KMS-11 (cell line): ENCODE measurements around the gene ASPHD2.

Experiments
- H2AFZ ChIP-seq: fragments of 200-600 bp; sonication (generic); 2 replicates; pipeline ENCODE4 v1.6.1; 2016; ENCODE audit warnings: antibody characterized with exemption, mixed run types, low read depth
- H3K27ac ChIP-seq: fragments of 200-600 bp; sonication (generic); 2 replicates; pipeline ENCODE4 v1.6.1; 2016; ENCODE audit warnings: mild to moderate bottlenecking, mixed run types
- H3K27me3 ChIP-seq: fragments of 200-600 bp; sonication (generic); 2 replicates; pipeline ENCODE4 v1.6.1; 2017; ENCODE audit warnings: mild to moderate bottlenecking, low read depth, mixed run types, moderate library complexity; ENCODE audit not compliant: insufficient read depth
- H3K36me3 ChIP-seq: fragments of 200-600 bp; sonication (generic); 2 replicates; pipeline ENCODE4 v1.6.1; 2017; ENCODE audit warnings: mild to moderate bottlenecking, mixed run types; ENCODE audit not compliant: insufficient read depth
- H3K4me1 ChIP-seq: fragments of 200-600 bp; sonication (generic); 2 replicates; pipeline ENCODE4 v1.6.1; 2016; ENCODE audit warnings: mild to moderate bottlenecking, low read depth, mixed run types; ENCODE audit not compliant: poor library complexity, severe bottlenecking
- H3K4me2 ChIP-seq: fragments of 200-600 bp; sonication (generic); 2 replicates; pipeline ENCODE4 v1.7.0; 2016; ENCODE audit warnings: mild to moderate bottlenecking, mixed run types
- H3K4me3 ChIP-seq: fragments of 200-600 bp; sonication (generic); IDR thresholded peaks from 2 replicates; pipeline ENCODE4 v1.6.1; 2017; ENCODE audit warnings: low read depth, low read length, mixed read lengths; ENCODE audit not compliant: insufficient read depth
- H3K79me2 ChIP-seq: fragments of 200-600 bp; sonication (generic); 2 replicates; pipeline ENCODE4 v1.6.1; 2016; ENCODE audit warnings: low read depth, mixed run types; ENCODE audit not compliant: insufficient read depth
- H3K9ac ChIP-seq: fragments of 200-600 bp; sonication (generic); 2 replicates; pipeline ENCODE4 v1.6.1; 2016; ENCODE audit warnings: mild to moderate bottlenecking, mixed run types
- H4K20me1 ChIP-seq: fragments of 200-600 bp; sonication (generic); 2 replicates; pipeline ENCODE4 v1.6.1; 2016; ENCODE audit warnings: mild to moderate bottlenecking, mixed run types; ENCODE audit not compliant: insufficient read depth
- TF ChIP-seq, protein P1 (sequence below): fragments of 200-600 bp; sonication (generic); conservative IDR thresholded peaks from 2 replicates; pipeline ENCODE4 v1.6.1; 2017; ENCODE audit warnings: low read depth, mild to moderate bottlenecking, antibody characterized with exemption, low read length, moderate library complexity, mixed read lengths

ASPHD2 gene, protein sequence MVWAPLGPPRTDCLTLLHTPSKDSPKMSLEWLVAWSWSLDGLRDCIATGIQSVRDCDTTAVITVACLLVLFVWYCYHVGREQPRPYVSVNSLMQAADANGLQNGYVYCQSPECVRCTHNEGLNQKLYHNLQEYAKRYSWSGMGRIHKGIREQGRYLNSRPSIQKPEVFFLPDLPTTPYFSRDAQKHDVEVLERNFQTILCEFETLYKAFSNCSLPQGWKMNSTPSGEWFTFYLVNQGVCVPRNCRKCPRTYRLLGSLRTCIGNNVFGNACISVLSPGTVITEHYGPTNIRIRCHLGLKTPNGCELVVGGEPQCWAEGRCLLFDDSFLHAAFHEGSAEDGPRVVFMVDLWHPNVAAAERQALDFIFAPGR

GRCh38 chr22:26428515-26429457 is at the start of gene ASPHD2:
Gene ASPHD2 (plus strand): TSS chr22:26429260. CDS start chr22:26433616, 4,356 bp downstream.
- H2AFZ ChIP-seq, result peak within 1 kb of the TSS; percentile 99
- peak within 1 kb of the TSS; percentile 88 for H3K9ac ChIP-seq
- TF ChIP-seq, protein P1, sequence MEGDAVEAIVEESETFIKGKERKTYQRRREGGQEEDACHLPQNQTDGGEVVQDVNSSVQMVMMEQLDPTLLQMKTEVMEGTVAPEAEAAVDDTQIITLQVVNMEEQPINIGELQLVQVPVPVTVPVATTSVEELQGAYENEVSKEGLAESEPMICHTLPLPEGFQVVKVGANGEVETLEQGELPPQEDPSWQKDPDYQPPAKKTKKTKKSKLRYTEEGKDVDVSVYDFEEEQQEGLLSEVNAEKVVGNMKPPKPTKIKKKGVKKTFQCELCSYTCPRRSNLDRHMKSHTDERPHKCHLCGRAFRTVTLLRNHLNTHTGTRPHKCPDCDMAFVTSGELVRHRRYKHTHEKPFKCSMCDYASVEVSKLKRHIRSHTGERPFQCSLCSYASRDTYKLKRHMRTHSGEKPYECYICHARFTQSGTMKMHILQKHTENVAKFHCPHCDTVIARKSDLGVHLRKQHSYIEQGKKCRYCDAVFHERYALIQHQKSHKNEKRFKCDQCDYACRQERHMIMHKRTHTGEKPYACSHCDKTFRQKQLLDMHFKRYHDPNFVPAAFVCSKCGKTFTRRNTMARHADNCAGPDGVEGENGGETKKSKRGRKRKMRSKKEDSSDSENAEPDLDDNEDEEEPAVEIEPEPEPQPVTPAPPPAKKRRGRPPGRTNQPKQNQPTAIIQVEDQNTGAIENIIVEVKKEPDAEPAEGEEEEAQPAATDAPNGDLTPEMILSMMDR, result no peak
- H3K27me3 ChIP-seq, result no peaks in the 10 kb centered on the region
- peaks cover 39% of the 10 kb centered on the region for H3K4me1 ChIP-seq
- no peaks in the 10 kb centered on the region for H4K20me1 ChIP-seq
- no peaks in the 10 kb centered on the region for H3K36me3 ChIP-seq
- 0 out of 2 replicates have a peak, but pooled peaks cover 5% of the 10 kb centered on the region for H3K79me2 ChIP-seq
- H3K27ac ChIP-seq, result peak within 1 kb of the TSS; percentile 96
- peak within 1 kb of the TSS; percentile 92 for H3K4me2 ChIP-seq
- no peak within 1 kb of the TSS for H3K4me3 ChIP-seq

GRCh38 chr22:26380072-26380830 is 48.8 kb upstream of the ASPHD2 start:
- H2AFZ ChIP-seq, result no peak overlapping the region
- no peak overlapping the region for H3K9ac ChIP-seq
- H4K20me1 ChIP-seq, result no peaks in the 10 kb centered on the region
- H3K79me2 ChIP-seq, result no peaks in the 10 kb centered on the region
- H3K27me3 ChIP-seq, result no peaks in the 10 kb centered on the region
- no peaks in the 10 kb centered on the region for H3K36me3 ChIP-seq
- TF ChIP-seq, protein P1, result no peak
- no peak overlapping the region for H3K27ac ChIP-seq
- no peak overlapping the region for H3K4me3 ChIP-seq
- H3K4me2 ChIP-seq, result no peak overlapping the region
- H3K4me1 ChIP-seq, result no peaks in the 10 kb centered on the region

- no peak overlapping the region for H3K27ac ChIP-seq
- H3K9ac ChIP-seq, result no peak overlapping the region
- H3K36me3 ChIP-seq, result no peaks in the 10 kb centered on the region
- no peak overlapping the region for H2AFZ ChIP-seq
- no peaks in the 10 kb centered on the region for H3K4me1 ChIP-seq
- H3K4me3 ChIP-seq, result no peak overlapping the region
- H3K27me3 ChIP-seq, result no peaks in the 10 kb centered on the region
- no peak overlapping the region for H3K4me2 ChIP-seq
- TF ChIP-seq, protein P1, result no peak
- no peaks in the 10 kb centered on the region for H3K79me2 ChIP-seq
- no peaks in the 10 kb centered on the region for H4K20me1 ChIP-seq
These were observed 46.3 kb upstream of the ASPHD2 start for GRCh38 chr22:26382782-26383181.

DNA sequence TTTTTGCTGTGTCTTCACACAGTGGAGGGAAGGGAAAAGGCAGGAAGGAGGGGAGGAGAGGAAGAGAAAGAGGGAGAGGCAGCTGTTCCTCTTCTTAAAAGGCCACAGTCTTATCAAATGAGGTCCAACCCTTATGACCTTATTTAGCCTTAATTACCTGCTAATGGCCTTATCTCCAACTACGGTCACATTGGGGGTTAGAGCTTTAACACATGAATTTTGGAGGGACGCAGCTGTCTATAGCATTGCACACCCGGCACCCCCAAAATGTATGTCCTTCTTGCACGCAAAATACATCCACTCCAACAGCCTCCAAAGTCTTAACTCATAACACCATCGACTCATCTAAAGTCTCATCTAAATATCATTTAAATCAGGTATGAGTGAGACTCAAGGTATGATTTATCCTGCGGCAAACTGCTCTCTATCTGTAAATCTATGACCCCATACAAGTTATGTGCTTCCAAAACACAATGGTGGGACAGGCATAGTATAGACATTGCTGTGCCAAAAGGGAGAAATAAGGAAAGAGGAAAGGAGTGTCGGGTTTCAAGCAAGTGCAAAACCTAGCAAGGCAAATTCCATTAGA is 45.0 kb upstream of the ASPHD2 start:
- no peaks in the 10 kb centered on the region for H3K27me3 ChIP-seq

More for the DNA sequence above, 45.0 kb upstream of the ASPHD2 start:
- no peaks in the 10 kb centered on the region for H3K4me1 ChIP-seq
- no peaks in the 10 kb centered on the region for H4K20me1 ChIP-seq
- no peaks in the 10 kb centered on the region for H3K36me3 ChIP-seq
- H3K4me3 ChIP-seq, result no peak overlapping the region
- TF ChIP-seq, protein P1, result no peak
- no peak overlapping the region for H3K4me2 ChIP-seq
- H3K79me2 ChIP-seq, result no peaks in the 10 kb centered on the region
- no peak overlapping the region for H3K9ac ChIP-seq
- no peak overlapping the region for H2AFZ ChIP-seq
- H3K27ac ChIP-seq, result no peak overlapping the region
